Upper lobe of left lung (tissue), 4 donors: ENCODE measurements around the gene LDLRAD2.

Source experiments
- EP300 ChIP-seq, 4 donors: sonication (generic); formaldehyde crosslinking; IDR thresholded peaks; one replicate each; pipeline ENCODE4 v1.5.1; 2017; ENCODE audit warnings: antibody characterized with exemption in 4 of 4, control low read depth in 2 of 4
- POLR2AphosphoS5 ChIP-seq, 2 donors: sonication (generic); formaldehyde crosslinking; IDR thresholded peaks; one replicate each; pipeline ENCODE4 v1.5.1; 2017; ENCODE audit warnings: antibody characterized with exemption in 2 of 2

- TF ChIP-seq EP300 (IDR thresholded peaks at IDR 0.05) (no peak), POLR2AphosphoS5 (IDR thresholded peaks at IDR 0.05) (no peak)
Measured at GRCh38 chr1:21799730-21800129, 12.3 kb upstream of the LDLRAD2 start.
